GM18867 (cell line): ENCODE results near the gene PTPN12.
"Not testable (repeated sequence)": the region's sequence is repeated elsewhere in the genome, so short reads cannot be mapped to it uniquely, and the experiment has no call there.

Source experiments
- ATAC-seq: cut with Tn5 transposase; IDR thresholded peaks from one replicate; pipeline ENCODE4 v1.9.1; 2021; ENCODE audit warnings: mild to moderate bottlenecking, moderate library complexity; ENCODE audit not compliant: unreplicated experiment

Gene PTPN12

GRCh38 chr7:77575187-77575586, 38.1 kb downstream of the PTPN12 start:
- no peak for ATAC-seq

GRCh38 chr7:77576856-77577255, 39.8 kb downstream of the PTPN12 start:
- ATAC-seq, result no peak

DNA sequence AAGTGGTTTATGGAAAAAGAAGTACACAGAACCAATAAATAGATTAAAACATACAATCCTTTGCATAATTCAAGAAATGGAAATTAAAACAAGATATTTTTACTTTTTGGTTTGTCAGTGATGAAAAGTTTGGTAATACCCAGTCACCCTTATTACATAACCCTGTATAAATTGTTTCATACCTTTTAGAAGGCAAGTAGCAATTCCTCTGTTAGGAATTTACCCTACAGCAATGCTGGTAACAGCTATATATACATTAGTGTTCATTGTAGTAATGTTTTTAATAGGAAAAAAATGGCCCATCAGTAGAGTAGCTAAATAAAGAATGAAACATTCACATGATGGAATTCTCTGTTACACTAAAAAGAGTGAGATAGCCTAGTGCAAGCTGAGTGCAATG, 42.7 kb downstream of the PTPN12 start:
- no peak for ATAC-seq

DNA sequence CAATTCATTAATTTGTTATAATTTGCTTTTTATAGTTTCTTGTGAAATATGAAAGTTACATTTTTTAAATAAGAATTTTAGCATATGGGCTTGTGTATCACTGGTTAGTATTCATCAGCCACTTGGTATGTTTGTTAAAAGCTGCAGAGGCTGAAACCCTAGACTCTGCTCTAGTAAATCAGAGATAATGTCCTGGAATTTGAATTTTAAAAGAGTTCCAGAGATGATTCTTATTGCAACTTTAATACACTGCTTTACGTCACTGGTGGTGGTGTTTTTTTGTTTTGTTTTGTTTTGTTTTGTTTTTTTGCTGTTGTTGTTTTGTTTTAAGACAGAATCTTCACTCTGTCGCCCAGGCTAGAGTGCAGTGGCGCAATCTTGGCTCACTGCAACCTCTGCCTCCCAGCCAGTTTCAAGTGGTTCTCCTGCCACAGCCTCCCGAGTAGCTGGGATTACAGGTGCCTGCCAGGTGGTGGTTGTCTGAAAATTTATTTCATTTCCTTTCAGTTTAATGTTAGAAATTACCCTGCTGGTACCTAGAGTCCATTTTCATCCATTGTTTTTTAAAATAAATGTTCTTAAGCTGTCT, 43.8 kb downstream of the PTPN12 start:
- no peak for ATAC-seq

DNA sequence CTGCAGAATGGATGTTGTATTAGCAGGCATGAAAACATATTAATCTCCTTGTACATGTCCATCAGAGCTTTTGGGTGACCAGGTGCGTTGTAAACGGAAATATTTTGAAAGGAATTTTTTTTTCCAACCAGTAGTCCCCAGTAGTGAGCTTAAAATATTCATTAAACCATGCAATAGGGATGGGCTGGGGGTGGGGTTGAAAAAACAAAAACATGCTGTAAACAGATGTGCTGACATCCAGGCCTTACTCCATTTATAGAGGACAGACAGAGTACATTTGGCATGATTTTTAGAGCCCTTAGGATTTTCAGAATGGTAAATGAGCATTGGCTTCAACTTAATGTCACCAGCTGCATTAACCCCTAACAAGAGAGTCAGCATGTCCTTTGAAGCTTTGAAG, 50.2 kb downstream of the PTPN12 start:
- no peak for ATAC-seq

DNA sequence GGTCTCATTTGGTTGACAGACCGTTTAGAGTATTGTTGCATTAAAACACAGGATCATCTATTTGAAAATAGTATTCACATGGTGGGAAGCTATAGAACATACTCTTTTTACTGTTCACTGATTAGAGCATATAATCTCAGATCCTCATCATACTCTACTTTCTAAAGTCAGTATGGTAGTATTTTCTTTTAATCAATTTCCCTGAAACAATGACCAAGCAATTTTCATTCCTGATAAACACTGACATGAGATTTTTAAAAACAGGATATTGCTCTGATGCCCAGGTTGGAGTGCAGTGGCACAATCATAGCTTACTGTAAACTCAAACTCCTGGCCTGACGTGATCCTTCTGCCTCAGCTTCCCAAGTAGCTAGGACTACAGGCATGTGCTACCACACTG, 63.9 kb downstream of the PTPN12 start:
- no peak for ATAC-seq

DNA sequence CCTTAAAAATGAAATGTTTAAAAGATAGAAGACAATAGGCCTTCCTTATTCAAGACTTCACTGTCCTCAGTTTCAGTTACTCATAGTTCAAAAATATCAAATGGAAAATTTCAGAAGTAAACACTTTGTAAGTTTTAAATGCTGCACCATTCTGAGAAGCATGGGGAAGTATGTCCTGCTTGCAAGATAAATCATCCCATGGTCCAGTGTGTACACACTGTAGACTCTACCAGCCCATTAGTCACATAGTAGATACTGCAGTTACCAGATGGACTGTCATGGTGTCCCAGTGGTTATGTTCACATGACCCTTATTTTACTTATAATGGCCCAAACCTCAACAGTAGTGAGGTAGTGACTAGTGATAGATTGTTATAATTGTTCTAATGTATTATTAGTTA, 69.5 kb downstream of the PTPN12 start:
- no peak for ATAC-seq

GRCh38 chr7:77619314-77619713, 82.2 kb downstream of the PTPN12 start:
- no peak for ATAC-seq

GRCh38 chr7:77626586-77627308, 89.7 kb downstream of the PTPN12 start:
- ATAC-seq, result no peak

GRCh38 chr7:77627309-77627676, 90.2 kb downstream of the PTPN12 start:
- ATAC-seq, result no peak

DNA sequence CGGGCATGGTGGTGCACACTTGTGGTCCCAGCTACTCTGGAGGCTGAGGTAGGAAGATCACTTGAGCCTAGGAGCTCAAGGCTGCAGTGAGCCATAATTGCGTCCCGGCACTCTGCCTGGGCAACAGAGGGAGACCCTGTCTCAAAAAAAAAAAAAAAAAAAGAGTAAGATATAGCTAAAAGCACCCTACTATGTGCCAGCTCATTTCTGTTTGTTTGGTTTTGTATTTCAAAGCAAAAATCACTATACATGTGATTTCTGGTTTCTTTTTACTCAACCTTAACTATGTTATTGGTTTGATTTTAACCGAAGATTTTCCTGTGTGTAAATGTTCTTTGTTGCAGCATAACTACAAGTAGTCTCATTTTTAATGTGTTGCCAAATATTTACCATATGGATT, 92.7 kb downstream of the PTPN12 start:
- no peak for ATAC-seq

DNA sequence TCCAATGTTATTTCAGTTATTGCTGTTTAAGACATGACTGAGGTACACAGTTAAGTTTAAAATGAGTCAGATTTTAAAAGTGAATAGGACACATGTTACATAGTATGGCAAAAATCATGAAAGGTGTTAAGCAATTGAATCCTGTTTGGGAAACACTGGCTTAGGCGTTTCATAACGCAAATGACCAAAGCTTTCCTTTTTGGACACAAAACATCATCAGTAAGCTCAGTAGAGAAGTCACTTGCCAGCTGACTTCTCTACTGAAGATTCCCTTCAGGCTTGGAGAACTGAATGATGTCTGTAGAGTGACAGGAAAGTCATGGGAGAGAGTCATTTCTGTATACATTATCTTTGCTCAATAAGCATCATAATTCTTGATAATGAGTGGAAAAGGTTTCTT, 94.7 kb downstream of the PTPN12 start:
- no peak for ATAC-seq

GRCh38 chr7:77644774-77645173, 107.7 kb downstream of the PTPN12 start:
- no peak for ATAC-seq

DNA sequence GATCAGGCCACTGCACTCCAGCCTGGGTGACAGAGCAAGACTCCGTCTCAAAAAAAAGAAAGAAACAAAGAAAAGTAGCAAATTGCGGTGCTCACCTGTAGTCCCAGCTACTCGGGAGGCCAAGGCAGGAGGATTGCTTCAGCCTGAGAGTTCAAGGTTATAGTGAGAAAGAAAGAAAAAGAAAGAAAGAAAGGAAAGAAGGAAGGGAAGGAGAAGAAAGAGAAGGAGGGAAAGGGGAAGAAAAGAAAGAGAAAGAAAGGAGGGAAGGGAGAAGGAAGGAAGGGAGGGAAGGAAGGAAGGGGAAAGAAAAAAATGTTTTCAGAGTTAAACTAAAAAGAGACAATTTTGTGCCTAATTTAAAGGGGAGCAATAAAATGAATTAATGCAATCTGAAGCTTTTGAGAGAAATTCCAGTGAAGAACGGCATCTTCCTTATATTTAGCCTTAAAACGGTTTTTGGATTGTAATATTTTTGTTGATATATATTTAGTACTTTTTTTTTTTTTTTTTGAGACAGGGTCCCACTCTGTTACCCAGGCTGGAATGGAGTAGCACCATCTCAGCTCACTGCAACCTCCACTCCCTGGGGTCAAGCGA, 111.7 kb downstream of the PTPN12 start:
- ATAC-seq, result no peak

GRCh38 chr7:77649716-77650349, 112.7 kb downstream of the PTPN12 start:
- ATAC-seq, result no peak

GRCh38 chr7:77651575-77652162, 114.6 kb downstream of the PTPN12 start:
- ATAC-seq, result no peak

- ATAC-seq, result not testable (repeated sequence)
Observed at GRCh38 chr7:77652826-77653225, 115.7 kb downstream of the PTPN12 start.

DNA sequence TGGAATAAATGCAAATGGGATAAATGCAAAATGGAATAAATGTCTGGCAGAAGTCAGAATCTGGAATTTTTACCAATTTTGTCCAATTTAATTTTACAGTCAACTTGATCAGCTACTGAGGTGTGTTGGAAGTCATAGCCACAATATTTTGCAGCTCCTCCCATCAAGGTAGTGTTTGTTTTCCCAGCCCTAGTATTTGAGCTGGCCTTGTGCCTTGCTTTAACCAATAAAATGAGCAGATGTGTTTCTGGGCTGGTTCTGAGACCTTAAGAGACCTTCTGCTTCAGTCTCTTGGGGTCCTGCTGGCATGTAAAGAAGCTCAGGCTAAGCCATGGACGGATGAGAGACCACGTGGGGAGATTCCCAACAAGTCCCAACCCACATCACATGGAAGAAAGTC, 116.5 kb downstream of the PTPN12 start:
- ATAC-seq, result no peak

DNA sequence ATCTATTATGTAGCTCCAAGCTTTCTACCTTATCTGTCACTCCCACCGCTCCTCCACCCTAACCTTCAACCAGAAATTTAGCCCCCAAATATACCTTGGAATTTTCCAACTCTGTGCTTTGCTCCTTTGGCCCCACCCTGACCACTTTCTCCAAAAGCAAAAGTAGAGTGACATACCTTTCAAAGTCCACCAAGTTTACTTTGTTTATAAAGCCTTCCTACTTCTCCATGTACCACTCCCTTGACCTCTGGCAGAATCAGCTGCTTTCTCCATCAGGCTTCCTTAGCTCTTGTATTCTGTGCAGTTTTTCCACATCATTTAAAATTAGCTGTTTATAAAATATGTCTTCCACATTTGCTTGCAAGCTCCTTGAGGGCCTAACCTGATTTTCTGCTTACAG, 118.3 kb downstream of the PTPN12 start:
- no peak for ATAC-seq

DNA sequence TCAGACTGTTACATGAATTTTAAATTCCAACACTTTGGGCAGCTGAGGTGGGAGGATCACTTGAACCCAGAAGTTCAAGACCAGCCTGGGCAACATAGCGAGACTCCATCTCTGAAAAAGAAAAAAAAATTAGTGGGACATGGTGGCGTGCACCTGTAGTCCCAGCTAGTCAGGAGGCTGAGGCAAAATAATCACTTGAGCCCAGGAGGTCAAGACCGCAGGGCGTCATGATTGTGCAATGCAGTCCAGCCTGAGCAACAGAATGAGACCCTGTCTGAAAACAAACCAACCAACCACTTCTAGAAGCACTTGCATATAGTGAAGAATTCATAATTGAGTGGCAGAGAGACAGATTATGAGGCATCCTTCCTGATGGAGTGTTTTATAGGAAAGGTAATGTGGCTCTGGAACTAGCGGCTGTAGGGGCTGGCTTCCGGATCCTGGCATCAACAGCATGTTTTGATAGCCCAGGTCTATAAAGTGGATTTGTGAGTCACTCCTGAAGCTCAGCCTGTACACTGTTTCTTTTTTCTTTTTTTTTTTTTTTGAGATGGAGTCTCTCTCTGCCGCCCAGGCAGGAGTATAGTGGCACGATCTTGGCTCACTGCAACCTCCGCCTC, 118.9 kb downstream of the PTPN12 start:
- no peak for ATAC-seq
